GM23338 (cell line): Measurements from ENCODE around the gene CD46. TPM values are rescaled to one million over a fixed set of nuclear protein-coding genes. Genes with fewer than 3 reads are reported as not detected.

Experiments
- ATAC-seq: fragments of 200-7000 bp; cut with Tn5 transposase; 3 replicates; pipeline ENCODE4 v1.9.1; 2020
- DNase-seq: peaks from one replicate; pipeline ENCODE4 v3.0.0-alpha.2; 2015; ENCODE audit warnings: low spot score
- H2AFZ ChIP-seq: fragments of 200-600 bp; sonication (generic); 2 replicates; pipeline ENCODE4 v1.8.0; 2016; ENCODE audit warnings: antibody characterized with exemption, mild to moderate bottlenecking, moderate library complexity
- H3F3A ChIP-seq: fragments of 200-600 bp; sonication (generic); replicated peaks from 2 replicates; pipeline ENCODE4 v1.8.0; 2017; ENCODE audit warnings: antibody characterized with exemption, mixed run types, low read depth
- H3K27ac ChIP-seq: fragments of 200-600 bp; sonication (generic); 2 replicates; pipeline ENCODE4 v1.6.1; 2016; ENCODE audit warnings: low read depth
- H3K27me3 ChIP-seq: fragments of 200-600 bp; sonication (generic); 2 replicates; pipeline ENCODE4 v1.8.0; 2016; ENCODE audit warnings: mild to moderate bottlenecking, mixed run types, moderate library complexity; ENCODE audit not compliant: insufficient read depth
- H3K36me3 ChIP-seq: fragments of 200-600 bp; sonication (generic); 2 replicates; pipeline ENCODE4 v1.8.0; 2016; ENCODE audit warnings: mild to moderate bottlenecking; ENCODE audit not compliant: insufficient read depth
- H3K4me1 ChIP-seq: fragments of 200-600 bp; sonication (generic); 2 replicates; pipeline ENCODE4 v1.8.0; 2016; ENCODE audit warnings: mild to moderate bottlenecking, moderate library complexity; ENCODE audit not compliant: insufficient read depth
- H3K4me2 ChIP-seq: fragments of 200-600 bp; sonication (generic); 2 replicates; pipeline ENCODE4 v1.7.1; 2017; ENCODE audit warnings: mixed run types
- H3K4me3 ChIP-seq: fragments of 200-600 bp; sonication (generic); 2 replicates; pipeline ENCODE4 v1.6.1; 2016; ENCODE audit warnings: mixed run types
- H3K79me2 ChIP-seq: fragments of 200-600 bp; sonication (generic); replicated peaks from 2 replicates; pipeline ENCODE4 v1.8.0; 2017; ENCODE audit warnings: mild to moderate bottlenecking; ENCODE audit not compliant: insufficient read depth
- H3K9me2 ChIP-seq: fragments of 200-600 bp; sonication (generic); 2 replicates; pipeline ENCODE4 v1.8.0; 2017; ENCODE audit not compliant: insufficient read depth
- H4K20me1 ChIP-seq: fragments of 200-600 bp; sonication (generic); replicated peaks from 2 replicates; pipeline ENCODE4 v1.8.0; 2017; ENCODE audit warnings: mild to moderate bottlenecking; ENCODE audit not compliant: insufficient read depth
- H3K27ac Mint-ChIP-seq: 2 replicates; pipeline ENCODE4 v1.8.0; 2020; ENCODE audit warnings: inconsistent platforms, mild to moderate bottlenecking, moderate library complexity, mixed read lengths
- H3K27me3 Mint-ChIP-seq: 3 replicates; pipeline ENCODE4 v1.8.0; 2022; ENCODE audit warnings: low read depth, mild to moderate bottlenecking, moderate library complexity, mixed read lengths, inconsistent platforms; ENCODE audit not compliant: insufficient read depth, poor library complexity
- H3K36me3 Mint-ChIP-seq: 3 replicates; pipeline ENCODE4 v1.8.0; 2021; ENCODE audit warnings: low read depth, mild to moderate bottlenecking, inconsistent platforms, moderate library complexity, mixed read lengths
- H3K4me1 Mint-ChIP-seq: 3 replicates; pipeline ENCODE4 v1.8.0; 2020; ENCODE audit warnings: mild to moderate bottlenecking, inconsistent platforms, mixed read lengths
- H3K4me3 Mint-ChIP-seq: 3 replicates; pipeline ENCODE4 v1.8.0; 2021; ENCODE audit warnings: moderate library complexity, mild to moderate bottlenecking, inconsistent platforms, mixed read lengths
- H3K9me3 Mint-ChIP-seq: 3 replicates; pipeline ENCODE4 v1.8.0; 2020; ENCODE audit warnings: moderate library complexity, mild to moderate bottlenecking, inconsistent platforms, mixed read lengths
- CREB1 ChIP-seq: fragments of 250-450 bp; sonication (Bioruptor Pico); IDR thresholded peaks from 2 replicates; pipeline ENCODE4 v1.5.0; 2020; ENCODE audit warnings: low read depth, mild to moderate bottlenecking, moderate library complexity
- EZH2phosphoT487 ChIP-seq: fragments of 200-600 bp; sonication (generic); IDR thresholded peaks from one replicate; pipeline ENCODE4 v1.8.1; 2018; ENCODE audit warnings: antibody characterized with exemption; ENCODE audit not compliant: unreplicated experiment
- JUNB ChIP-seq: IDR thresholded peaks from one replicate; pipeline ENCODE4 v1.6.1; 2016; ENCODE audit warnings: antibody characterized with exemption; ENCODE audit not compliant: unreplicated experiment
- NANOG ChIP-seq: IDR thresholded peaks from 2 replicates; pipeline ENCODE4 v1.6.1; 2016; ENCODE audit warnings: antibody characterized with exemption, borderline replicate concordance
- POLR2AphosphoS5 ChIP-seq: IDR thresholded peaks from 2 replicates; pipeline ENCODE4 v1.6.1; 2016; ENCODE audit warnings: antibody characterized with exemption, low read depth
- ZNF114 ChIP-seq: fragments of 250-450 bp; sonication (Bioruptor Pico); IDR thresholded peaks from 2 replicates; pipeline ENCODE4 v1.5.0; 2020; ENCODE audit warnings: mild to moderate bottlenecking, moderate library complexity
- ZNF331 ChIP-seq: fragments of 250-450 bp; sonication (Bioruptor Pico); IDR thresholded peaks from 2 replicates; pipeline ENCODE4 v1.5.0; 2020; ENCODE audit warnings: low read depth, mild to moderate bottlenecking, moderate library complexity
- polyA plus RNA-seq: library from polyadenylated mRNA; unstranded; fragments of >200 nt; fragmentation: Nextera tagmentation; extraction: Ambion mirVana; gene quantifications from 2 replicates; pipeline ENCODE4 v1.2.1, GENCODE V29; 2016
- total RNA-seq: library from RNA; depleted of rRNA; stranded (reverse); fragments of >200 nt; shearing (Covaris generic); gene quantifications from 2 replicates; pipeline ENCODE4 v1.2.3, GENCODE V29; 2014
- TF ChIP-seq, protein P1 (sequence below), 2 experiments: fragments of 200-600 bp in 1 of 2; sonication (generic) in 1 of 2; conservative IDR thresholded peaks; 2 replicates each; pipeline versions ENCODE4 v1.5.1 to v1.6.1; 2016 to 2017; ENCODE audit warnings: antibody characterized with exemption in 2 of 2, low read depth in 2 of 2, mild to moderate bottlenecking in 2 of 2, moderate library complexity in 1 of 2
- TF ChIP-seq, protein P2 (sequence below): fragments of 250-450 bp; sonication (Bioruptor Pico); IDR thresholded peaks from 2 replicates; pipeline ENCODE4 v1.5.0; 2020; ENCODE audit warnings: mild to moderate bottlenecking, moderate library complexity
- TF ChIP-seq, protein P3 (sequence below): IDR thresholded peaks from one replicate; pipeline ENCODE4 v1.6.1; 2018; ENCODE audit warnings: antibody characterized with exemption; ENCODE audit not compliant: unreplicated experiment

CD46 gene
- total and polyA plus RNA-seq, 2 experiments from 2014 or later = 199 to 209 TPM

DNA sequence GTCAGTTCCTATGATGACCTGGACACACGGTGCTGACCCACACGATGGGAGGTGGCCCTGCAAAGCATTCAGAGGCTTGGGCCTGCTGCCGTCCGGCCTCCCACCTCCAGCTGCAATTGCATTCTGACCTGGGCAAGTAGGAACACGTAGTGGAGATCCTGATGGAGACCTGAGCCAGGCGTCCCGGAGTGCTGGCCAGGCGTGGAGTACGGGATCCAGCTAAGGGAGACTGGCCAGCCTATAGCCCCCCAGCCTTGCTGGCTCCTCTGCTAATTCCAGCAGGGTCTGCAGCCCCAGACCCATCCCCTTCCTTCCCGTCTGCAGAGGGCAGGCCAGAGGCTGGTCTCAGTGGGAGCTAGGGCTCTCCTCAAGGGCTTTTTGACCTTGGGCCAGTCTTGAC is 11.2 kb downstream of the CD46 start:
- Histone ChIP-seq H3K27ac (no peak overlapping the region), H2AFZ (no peak overlapping the region), H3K4me2 (no peak overlapping the region), H4K20me1 (peaks cover 9% of the 10 kb centered on the region), H3K36me3 (peaks cover 67% of the 10 kb centered on the region), H3K27me3 (no peaks in the 10 kb centered on the region), H3K4me1 (no peaks in the 10 kb centered on the region), H3K9me2 (no peaks in the 10 kb centered on the region), H3K79me2 (peaks cover 60% of the 10 kb centered on the region), H3F3A (no peaks in the 10 kb centered on the region), H3K4me3 (no peak overlapping the region)
- no peak for TF ChIP-seq POLR2AphosphoS5
- TF ChIP-seq ZNF114 = no peak
- TF ChIP-seq, protein P1, sequence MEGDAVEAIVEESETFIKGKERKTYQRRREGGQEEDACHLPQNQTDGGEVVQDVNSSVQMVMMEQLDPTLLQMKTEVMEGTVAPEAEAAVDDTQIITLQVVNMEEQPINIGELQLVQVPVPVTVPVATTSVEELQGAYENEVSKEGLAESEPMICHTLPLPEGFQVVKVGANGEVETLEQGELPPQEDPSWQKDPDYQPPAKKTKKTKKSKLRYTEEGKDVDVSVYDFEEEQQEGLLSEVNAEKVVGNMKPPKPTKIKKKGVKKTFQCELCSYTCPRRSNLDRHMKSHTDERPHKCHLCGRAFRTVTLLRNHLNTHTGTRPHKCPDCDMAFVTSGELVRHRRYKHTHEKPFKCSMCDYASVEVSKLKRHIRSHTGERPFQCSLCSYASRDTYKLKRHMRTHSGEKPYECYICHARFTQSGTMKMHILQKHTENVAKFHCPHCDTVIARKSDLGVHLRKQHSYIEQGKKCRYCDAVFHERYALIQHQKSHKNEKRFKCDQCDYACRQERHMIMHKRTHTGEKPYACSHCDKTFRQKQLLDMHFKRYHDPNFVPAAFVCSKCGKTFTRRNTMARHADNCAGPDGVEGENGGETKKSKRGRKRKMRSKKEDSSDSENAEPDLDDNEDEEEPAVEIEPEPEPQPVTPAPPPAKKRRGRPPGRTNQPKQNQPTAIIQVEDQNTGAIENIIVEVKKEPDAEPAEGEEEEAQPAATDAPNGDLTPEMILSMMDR (conservative IDR thresholded peaks at IDR 0.05; ENCODE audit: low read depth in 2 of 2) = peak in 1 of 2 experiments; percentile 11; a peak in 1 of 4 replicates
- Mint-ChIP-seq H3K27ac (no peak overlapping the region), H3K9me3 (no peaks in the 10 kb centered on the region), H3K27me3 (peaks cover 2% of the 10 kb centered on the region), H3K4me1 (no peaks in the 10 kb centered on the region; the same call in 2 of the 3 replicates), H3K36me3 (peaks cover 95% of the 10 kb centered on the region), H3K4me3 (no peak overlapping the region)
- DNase-seq (no peak), ATAC-seq (peak; percentile 64)

DNA sequence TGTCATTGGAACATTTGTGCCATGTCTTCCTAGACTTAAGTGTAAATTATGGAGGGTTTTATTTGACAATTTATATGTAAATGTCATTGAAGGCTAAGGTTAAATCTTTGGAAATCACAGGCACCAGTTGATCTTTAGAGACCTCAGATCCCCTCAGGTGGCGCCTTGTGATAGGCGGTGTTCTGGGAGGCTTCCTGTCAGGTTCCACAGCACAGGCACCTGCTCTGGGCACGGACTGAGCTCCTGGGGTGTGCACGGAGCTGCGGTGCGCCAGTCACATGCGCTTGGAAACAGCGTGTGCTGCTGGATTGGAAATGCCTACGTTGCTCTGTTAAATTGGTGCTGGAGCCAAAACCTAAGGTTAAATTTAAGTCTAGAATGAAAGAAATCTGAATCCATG is 12.1 kb downstream of the CD46 start:
- H3K4me2 ChIP-seq = no peak overlapping the region
- peaks cover 67% of the 10 kb centered on the region for H3K36me3 ChIP-seq
- H3K4me1 ChIP-seq = no peaks in the 10 kb centered on the region
- no peak overlapping the region for H3K27ac ChIP-seq
- H3K27me3 ChIP-seq = no peaks in the 10 kb centered on the region
- no peaks in the 10 kb centered on the region for H3F3A ChIP-seq
- peaks cover 10% of the 10 kb centered on the region for H4K20me1 ChIP-seq
- no peaks in the 10 kb centered on the region for H3K9me2 ChIP-seq
- H2AFZ ChIP-seq = no peak overlapping the region
- Mint-ChIP-seq H3K36me3 (peaks cover 96% of the 10 kb centered on the region), H3K9me3 (no peaks in the 10 kb centered on the region), H3K4me3 (no peak overlapping the region), H3K27me3 (peaks cover 2% of the 10 kb centered on the region), H3K27ac (no peak overlapping the region), H3K4me1 (no peaks in the 10 kb centered on the region; the same call in 2 of the 3 replicates)
- DNase-seq = no peak
- peaks cover 60% of the 10 kb centered on the region for H3K79me2 ChIP-seq
- no peak for ATAC-seq
- H3K4me3 ChIP-seq = no peak overlapping the region
- TF ChIP-seq CREB1 (CRISPR knock-in tag) (no peak), JUNB (no peak), EZH2phosphoT487 (no peak), ZNF114 (no peak), NANOG (no peak), ZNF331 (no peak), POLR2AphosphoS5 (no peak)
- TF ChIP-seq, protein P2, sequence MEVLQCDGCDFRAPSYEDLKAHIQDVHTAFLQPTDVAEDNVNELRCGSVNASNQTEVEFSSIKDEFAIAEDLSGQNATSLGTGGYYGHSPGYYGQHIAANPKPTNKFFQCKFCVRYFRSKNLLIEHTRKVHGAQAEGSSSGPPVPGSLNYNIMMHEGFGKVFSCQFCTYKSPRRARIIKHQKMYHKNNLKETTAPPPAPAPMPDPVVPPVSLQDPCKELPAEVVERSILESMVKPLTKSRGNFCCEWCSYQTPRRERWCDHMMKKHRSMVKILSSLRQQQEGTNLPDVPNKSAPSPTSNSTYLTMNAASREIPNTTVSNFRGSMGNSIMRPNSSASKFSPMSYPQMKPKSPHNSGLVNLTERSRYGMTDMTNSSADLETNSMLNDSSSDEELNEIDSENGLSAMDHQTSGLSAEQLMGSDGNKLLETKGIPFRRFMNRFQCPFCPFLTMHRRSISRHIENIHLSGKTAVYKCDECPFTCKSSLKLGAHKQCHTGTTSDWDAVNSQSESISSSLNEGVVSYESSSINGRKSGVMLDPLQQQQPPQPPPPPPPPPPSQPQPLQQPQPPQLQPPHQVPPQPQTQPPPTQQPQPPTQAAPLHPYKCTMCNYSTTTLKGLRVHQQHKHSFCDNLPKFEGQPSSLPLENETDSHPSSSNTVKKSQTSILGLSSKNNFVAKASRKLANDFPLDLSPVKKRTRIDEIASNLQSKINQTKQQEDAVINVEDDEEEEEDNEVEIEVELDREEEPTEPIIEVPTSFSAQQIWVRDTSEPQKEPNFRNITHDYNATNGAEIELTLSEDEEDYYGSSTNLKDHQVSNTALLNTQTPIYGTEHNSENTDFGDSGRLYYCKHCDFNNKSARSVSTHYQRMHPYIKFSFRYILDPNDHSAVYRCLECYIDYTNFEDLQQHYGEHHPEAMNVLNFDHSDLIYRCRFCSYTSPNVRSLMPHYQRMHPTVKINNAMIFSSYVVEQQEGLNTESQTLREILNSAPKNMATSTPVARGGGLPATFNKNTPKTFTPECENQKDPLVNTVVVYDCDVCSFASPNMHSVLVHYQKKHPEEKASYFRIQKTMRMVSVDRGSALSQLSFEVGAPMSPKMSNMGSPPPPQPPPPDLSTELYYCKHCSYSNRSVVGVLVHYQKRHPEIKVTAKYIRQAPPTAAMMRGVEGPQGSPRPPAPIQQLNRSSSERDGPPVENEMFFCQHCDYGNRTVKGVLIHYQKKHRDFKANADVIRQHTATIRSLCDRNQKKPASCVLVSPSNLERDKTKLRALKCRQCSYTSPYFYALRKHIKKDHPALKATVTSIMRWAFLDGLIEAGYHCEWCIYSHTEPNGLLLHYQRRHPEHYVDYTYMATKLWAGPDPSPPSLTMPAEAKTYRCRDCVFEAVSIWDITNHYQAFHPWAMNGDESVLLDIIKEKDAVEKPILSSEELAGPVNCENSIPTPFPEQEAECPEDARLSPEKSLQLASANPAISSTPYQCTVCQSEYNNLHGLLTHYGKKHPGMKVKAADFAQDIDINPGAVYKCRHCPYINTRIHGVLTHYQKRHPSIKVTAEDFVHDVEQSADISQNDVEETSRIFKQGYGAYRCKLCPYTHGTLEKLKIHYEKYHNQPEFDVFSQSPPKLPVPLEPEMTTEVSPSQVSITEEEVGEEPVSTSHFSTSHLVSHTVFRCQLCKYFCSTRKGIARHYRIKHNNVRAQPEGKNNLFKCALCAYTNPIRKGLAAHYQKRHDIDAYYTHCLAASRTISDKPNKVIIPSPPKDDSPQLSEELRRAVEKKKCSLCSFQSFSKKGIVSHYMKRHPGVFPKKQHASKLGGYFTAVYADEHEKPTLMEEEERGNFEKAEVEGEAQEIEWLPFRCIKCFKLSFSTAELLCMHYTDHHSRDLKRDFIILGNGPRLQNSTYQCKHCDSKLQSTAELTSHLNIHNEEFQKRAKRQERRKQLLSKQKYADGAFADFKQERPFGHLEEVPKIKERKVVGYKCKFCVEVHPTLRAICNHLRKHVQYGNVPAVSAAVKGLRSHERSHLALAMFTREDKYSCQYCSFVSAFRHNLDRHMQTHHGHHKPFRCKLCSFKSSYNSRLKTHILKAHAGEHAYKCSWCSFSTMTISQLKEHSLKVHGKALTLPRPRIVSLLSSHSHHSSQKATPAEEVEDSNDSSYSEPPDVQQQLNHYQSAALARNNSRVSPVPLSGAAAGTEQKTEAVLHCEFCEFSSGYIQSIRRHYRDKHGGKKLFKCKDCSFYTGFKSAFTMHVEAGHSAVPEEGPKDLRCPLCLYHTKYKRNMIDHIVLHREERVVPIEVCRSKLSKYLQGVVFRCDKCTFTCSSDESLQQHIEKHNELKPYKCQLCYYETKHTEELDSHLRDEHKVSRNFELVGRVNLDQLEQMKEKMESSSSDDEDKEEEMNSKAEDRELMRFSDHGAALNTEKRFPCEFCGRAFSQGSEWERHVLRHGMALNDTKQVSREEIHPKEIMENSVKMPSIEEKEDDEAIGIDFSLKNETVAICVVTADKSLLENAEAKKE (CRISPR knock-in tag) = no peak
- TF ChIP-seq, protein P3, sequence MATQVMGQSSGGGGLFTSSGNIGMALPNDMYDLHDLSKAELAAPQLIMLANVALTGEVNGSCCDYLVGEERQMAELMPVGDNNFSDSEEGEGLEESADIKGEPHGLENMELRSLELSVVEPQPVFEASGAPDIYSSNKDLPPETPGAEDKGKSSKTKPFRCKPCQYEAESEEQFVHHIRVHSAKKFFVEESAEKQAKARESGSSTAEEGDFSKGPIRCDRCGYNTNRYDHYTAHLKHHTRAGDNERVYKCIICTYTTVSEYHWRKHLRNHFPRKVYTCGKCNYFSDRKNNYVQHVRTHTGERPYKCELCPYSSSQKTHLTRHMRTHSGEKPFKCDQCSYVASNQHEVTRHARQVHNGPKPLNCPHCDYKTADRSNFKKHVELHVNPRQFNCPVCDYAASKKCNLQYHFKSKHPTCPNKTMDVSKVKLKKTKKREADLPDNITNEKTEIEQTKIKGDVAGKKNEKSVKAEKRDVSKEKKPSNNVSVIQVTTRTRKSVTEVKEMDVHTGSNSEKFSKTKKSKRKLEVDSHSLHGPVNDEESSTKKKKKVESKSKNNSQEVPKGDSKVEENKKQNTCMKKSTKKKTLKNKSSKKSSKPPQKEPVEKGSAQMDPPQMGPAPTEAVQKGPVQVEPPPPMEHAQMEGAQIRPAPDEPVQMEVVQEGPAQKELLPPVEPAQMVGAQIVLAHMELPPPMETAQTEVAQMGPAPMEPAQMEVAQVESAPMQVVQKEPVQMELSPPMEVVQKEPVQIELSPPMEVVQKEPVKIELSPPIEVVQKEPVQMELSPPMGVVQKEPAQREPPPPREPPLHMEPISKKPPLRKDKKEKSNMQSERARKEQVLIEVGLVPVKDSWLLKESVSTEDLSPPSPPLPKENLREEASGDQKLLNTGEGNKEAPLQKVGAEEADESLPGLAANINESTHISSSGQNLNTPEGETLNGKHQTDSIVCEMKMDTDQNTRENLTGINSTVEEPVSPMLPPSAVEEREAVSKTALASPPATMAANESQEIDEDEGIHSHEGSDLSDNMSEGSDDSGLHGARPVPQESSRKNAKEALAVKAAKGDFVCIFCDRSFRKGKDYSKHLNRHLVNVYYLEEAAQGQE = no peak
